ENCODE data around the gene PEAK3. TPM values are rescaled to one million over a fixed set of nuclear protein-coding genes. Genes with fewer than 3 reads are reported as not detected.

Gene PEAK3
- total RNA-seq, 1 donor from 2014 or later, result 0.50 TPM

- Mint-ChIP-seq H3K27me3 (ENCODE audit: low read depth) (peaks cover 5% of the 10 kb centered on the region), H3K9me3 (ENCODE audit: low read depth) (no peaks in the 10 kb centered on the region), H3K27ac (ENCODE audit: unreplicated experiment) (no peak overlapping the region), H3K4me3 (ENCODE audit: unreplicated experiment) (no peak overlapping the region), H3K4me1 (ENCODE audit: low read depth) (no peaks in the 10 kb centered on the region), H3K36me3 (ENCODE audit: low read depth) (no peaks in the 10 kb centered on the region)
- no peak for TF ChIP-seq CTCF (IDR thresholded peaks at IDR 0.05)
- DNase-seq (ENCODE audit: low spot score), result no peak
Measured at GRCh38 chr19:2302319-2303210, 20.6 kb upstream of the PEAK3 start.

DNA sequence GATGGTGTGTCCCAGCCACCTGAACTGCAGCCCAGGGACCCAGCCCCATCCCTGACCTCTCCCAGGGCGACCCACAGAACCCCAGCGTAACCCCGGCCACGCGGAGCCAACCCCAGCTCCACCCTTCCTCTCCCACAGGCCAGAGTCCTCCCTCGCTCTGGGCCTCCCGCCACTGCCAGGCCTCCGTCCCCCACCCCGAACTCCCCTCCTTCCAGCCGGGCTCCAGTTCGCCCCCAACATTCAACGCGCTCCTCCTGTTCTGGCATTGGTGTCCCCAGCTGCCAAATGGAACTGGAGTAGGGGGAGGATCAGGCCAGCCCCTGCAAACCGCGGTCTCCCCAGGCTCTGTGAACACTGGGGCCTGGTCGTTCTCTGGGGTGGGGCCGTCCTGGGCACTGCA lies 18.6 kb upstream of the PEAK3 start:
- Mint-ChIP-seq H3K36me3 (ENCODE audit: low read depth) (no peaks in the 10 kb centered on the region), H3K4me1 (ENCODE audit: low read depth) (peaks cover 2% of the 10 kb centered on the region), H3K4me3 (ENCODE audit: unreplicated experiment) (no peak overlapping the region), H3K27me3 (ENCODE audit: low read depth) (peaks cover 2% of the 10 kb centered on the region), H3K27ac (ENCODE audit: unreplicated experiment) (no peak overlapping the region), H3K9me3 (ENCODE audit: low read depth) (no peaks in the 10 kb centered on the region)
- TF ChIP-seq CTCF (IDR thresholded peaks at IDR 0.05), result no peak
- no peak for DNase-seq (ENCODE audit: low spot score)

GRCh38 chr19:2296141-2296540 lies 14.2 kb upstream of the PEAK3 start:
- DNase-seq (ENCODE audit: low spot score), result no peak
- no peak for TF ChIP-seq CTCF (IDR thresholded peaks at IDR 0.05)
- Mint-ChIP-seq H3K36me3 (ENCODE audit: low read depth) (no peaks in the 10 kb centered on the region), H3K4me3 (ENCODE audit: unreplicated experiment) (no peak overlapping the region), H3K27ac (ENCODE audit: unreplicated experiment) (no peak overlapping the region), H3K4me1 (ENCODE audit: low read depth) (peaks cover 20% of the 10 kb centered on the region), H3K27me3 (ENCODE audit: low read depth) (no peaks in the 10 kb centered on the region), H3K9me3 (ENCODE audit: low read depth) (no peaks in the 10 kb centered on the region)

GRCh38 chr19:2294687-2295335 lies 12.8 kb upstream of the PEAK3 start:
- no peaks in the 10 kb centered on the region for H3K9me3 Mint-ChIP-seq (ENCODE audit: low read depth)
- peaks cover 22% of the 10 kb centered on the region for H3K4me1 Mint-ChIP-seq (ENCODE audit: low read depth)
- TF ChIP-seq CTCF (IDR thresholded peaks at IDR 0.05), result no peak
- no peaks in the 10 kb centered on the region for H3K36me3 Mint-ChIP-seq (ENCODE audit: low read depth)
- peak overlapping the region; percentile 50 for H3K4me3 Mint-ChIP-seq (ENCODE audit: unreplicated experiment)
- H3K27ac Mint-ChIP-seq (ENCODE audit: unreplicated experiment), result peak overlapping the region; percentile 71
- DNase-seq (ENCODE audit: low spot score), result no peak
- peaks cover 2% of the 10 kb centered on the region for H3K27me3 Mint-ChIP-seq (ENCODE audit: low read depth)

- no peaks in the 10 kb centered on the region for H3K36me3 Mint-ChIP-seq (ENCODE audit: low read depth)
- DNase-seq (ENCODE audit: low spot score), result no peak
Measured at GRCh38 chr19:2291185-2291751, 9.3 kb upstream of the PEAK3 start.

More at GRCh38 chr19:2291185-2291751, 9.3 kb upstream of the PEAK3 start:
- Mint-ChIP-seq H3K4me3 (ENCODE audit: unreplicated experiment) (peak overlapping the region; percentile 16), H3K9me3 (ENCODE audit: low read depth) (no peaks in the 10 kb centered on the region), H3K4me1 (ENCODE audit: low read depth) (peaks cover 25% of the 10 kb centered on the region), H3K27ac (ENCODE audit: unreplicated experiment) (no peak overlapping the region), H3K27me3 (ENCODE audit: low read depth) (peaks cover 13% of the 10 kb centered on the region)
- peak; percentile 27 for TF ChIP-seq CTCF (IDR thresholded peaks at IDR 0.05)
